B cell (primary cell): Measurements from ENCODE around the gene PRELID1. TPM values are rescaled to one million over a fixed set of nuclear protein-coding genes. Genes with fewer than 3 reads are reported as not detected.
A peak's percentile ranks its signal among the peaks of the same experiment; 100 is the strongest.

Experiments used
- ATAC-seq: fragments of 200-7000 bp; cut with Tn5 transposase; one replicate; pipeline ENCODE4 v1.10.0; 2021; ENCODE audit warnings: low read depth, mild to moderate bottlenecking, moderate number of reproducible peaks, moderate library complexity
- CTCF ChIA-PET: fragments of 350-600 bp; sonication (Branson Sonifier 250); formaldehyde crosslinking; loops from one replicate; lab custom pipeline; 2021; ENCODE audit warnings: antibody characterized with exemption, inconsistent platforms; lab: Charles Lee
- POLR2A ChIA-PET: fragments of 350-600 bp; sonication (Branson Sonifier 250); formaldehyde crosslinking; loops from one replicate; lab custom pipeline; 2021; ENCODE audit warnings: antibody characterized with exemption; lab: Charles Lee
- DNase-seq: peaks from one replicate; pipeline ENCODE4 v3.0.0; 2013
- H2AFZ ChIP-seq: 2 replicates; pipeline ENCODE4 v1.6.1; 2012; ENCODE audit warnings: mild to moderate bottlenecking, low read depth, low read length; ENCODE audit not compliant: insufficient read depth, poor library complexity, severe bottlenecking
- H3K27ac ChIP-seq, 2 donors: 1 replicate in 1 of 2; 2 replicates in 1 of 2; pipeline ENCODE4 v1.5.1; 2012 to 2013; ENCODE audit warnings: low read length in 2 of 2, mild to moderate bottlenecking in 2 of 2, moderate library complexity in 1 of 2
- H3K27me3 ChIP-seq, 4 experiments: fragments of 200-600 bp in 1 of 4; sonication (generic) in 1 of 4; replicated peaks in 1 of 4; 1 replicate in 2 of 4; 2 replicates in 2 of 4; pipeline versions ENCODE4 v1.6.1 to v1.7.0; 2013 to 2016; ENCODE audit warnings: low read length in 3 of 4, mild to moderate bottlenecking in 2 of 4, mixed read lengths in 1 of 4, moderate library complexity in 1 of 4; ENCODE audit not compliant: insufficient read depth in 4 of 4, control insufficient read depth in 3 of 4; ENCODE audit errors: control extremely low read depth in 1 of 4
- H3K36me3 ChIP-seq, 2 experiments: replicated peaks in 1 of 2; 1 replicate in 1 of 2; 2 replicates in 1 of 2; pipeline versions ENCODE4 v1.6.1 to v1.7.1; 2013; ENCODE audit warnings: low read length in 1 of 2; ENCODE audit not compliant: insufficient read depth in 2 of 2, control insufficient read depth in 1 of 2; ENCODE audit errors: control extremely low read depth in 1 of 2, extremely low read depth in 1 of 2
- H3K4me1 ChIP-seq, 2 donors: fragments of 200-600 bp in 1 of 2; sonication (generic) in 1 of 2; 1 replicate in 1 of 2; 2 replicates in 1 of 2; pipeline versions ENCODE4 v1.5.1 to v1.6.1; 2013 to 2017; ENCODE audit warnings: low read length in 2 of 2; ENCODE audit not compliant: control insufficient read depth in 2 of 2, insufficient read depth in 2 of 2
- H3K4me2 ChIP-seq: replicated peaks from 2 replicates; pipeline ENCODE3; 2012; ENCODE audit warnings: mild to moderate bottlenecking, low read depth, low read length; ENCODE audit not compliant: poor library complexity, severe bottlenecking
- H3K4me3 ChIP-seq, 5 experiments: fragments of 200-600 bp in 1 of 5; sonication (generic) in 1 of 5; 1 replicate in 3 of 5; 2 replicates in 2 of 5; pipeline versions ENCODE4 v1.5.1 to v1.7.0; 2011 to 2016; ENCODE audit warnings: low read length in 4 of 5, mild to moderate bottlenecking in 4 of 5, low read depth in 2 of 5, control low read depth in 1 of 5, moderate library complexity in 1 of 5; ENCODE audit not compliant: insufficient read depth in 1 of 5; ENCODE audit errors: control extremely low read depth in 1 of 5, extremely low read depth in 1 of 5
- H3K79me2 ChIP-seq: fragments of 200-600 bp; sonication (generic); one replicate; pipeline ENCODE4 v1.6.0; 2016; ENCODE audit warnings: low read length; ENCODE audit not compliant: control insufficient read depth, insufficient read depth
- H3K9ac ChIP-seq: fragments of 200-600 bp; sonication (generic); 2 replicates; pipeline ENCODE4 v1.6.1; 2017; ENCODE audit warnings: mild to moderate bottlenecking, low read length, moderate library complexity
- H3K9me3 ChIP-seq, 3 donors: one replicate each; pipeline versions ENCODE4 v1.6.1 to v1.7.1; 2013; ENCODE audit warnings: low read length in 2 of 3; ENCODE audit not compliant: control insufficient read depth in 2 of 3, insufficient read depth in 1 of 3; ENCODE audit errors: control extremely low read depth in 1 of 3
- H4K20me1 ChIP-seq: 2 replicates; pipeline ENCODE4 v1.6.0; 2012; ENCODE audit warnings: mild to moderate bottlenecking, low read length; ENCODE audit not compliant: insufficient read depth, control insufficient read depth, poor library complexity, severe bottlenecking
- H3K27ac Mint-ChIP-seq: one replicate; pipeline ENCODE4 v1.8.0; 2021; ENCODE audit warnings: mixed read lengths
- H3K27me3 Mint-ChIP-seq: one replicate; pipeline ENCODE4 v1.8.0; 2021; ENCODE audit warnings: mixed read lengths
- H3K4me1 Mint-ChIP-seq: one replicate; pipeline ENCODE4 v1.8.0; 2021; ENCODE audit warnings: mixed read lengths
- H3K4me3 Mint-ChIP-seq: one replicate; pipeline ENCODE4 v1.8.0; 2021; ENCODE audit warnings: mixed read lengths
- H3K9me3 Mint-ChIP-seq: one replicate; pipeline ENCODE4 v1.8.0; 2022; ENCODE audit warnings: mixed read lengths; ENCODE audit not compliant: insufficient read depth
- CTCF ChIP-seq: fragments of 200-600 bp; IDR thresholded peaks from one replicate; pipeline ENCODE4 v1.8.0; 2022; ENCODE audit warnings: antibody characterized with exemption, mild to moderate bottlenecking
- EZH2 ChIP-seq: IDR thresholded peaks from 2 replicates; pipeline ENCODE4 v1.6.1; 2012; ENCODE audit warnings: borderline replicate concordance, low read depth, mild to moderate bottlenecking, moderate library complexity, low read length; ENCODE audit not compliant: insufficient read depth, poor library complexity, severe bottlenecking
- WGBS: methylation state at CpG from one replicate; pipeline ENCODE4 v1.1.5; 2013; ENCODE audit warnings: missing lambda C conversion rate; ENCODE audit not compliant: insufficient coverage; 5-methylcytosine and 5-hydroxymethylcytosine counted together
- intact Hi-C: fragments of 100-400 bp; cut with micrococcal nuclease; formaldehyde crosslinking; loops from one replicate; pipeline ENCODE4 v1.10.0; 2022
- polyA plus RNA-seq: library from polyadenylated mRNA; depleted of rRNA; stranded (reverse); fragments of >200 nt; gene quantifications from 2 replicates; pipeline ENCODE4 v1.2.3, GENCODE V29; 2012
- total RNA-seq, 2 donors: library from RNA; stranded (reverse); fragments of 120-200 nt in 1 of 2; gene quantifications; 1 replicate in 1 of 2; 2 replicates in 1 of 2; pipeline versions ENCODE4 v1.2.3 to v1.2.4, GENCODE V29; 2013 to 2022

Gene PRELID1
- total and polyA plus RNA-seq, 2 donors (not counting 1 experiment from before 2014, with no cell fraction given), result 71.7 to 86.8 TPM

GRCh38 chr5:177350776-177351391 lies 47.3 kb downstream of the PRELID1 start:
- Histone ChIP-seq H4K20me1 (peaks cover 22% of the 10 kb centered on the region), H3K4me3 (peak overlapping the region; percentile 85 to 97 (median 90)), H3K79me2 (peaks cover 57% of the 10 kb centered on the region), H3K27me3 (no peaks in the 10 kb centered on the region), H2AFZ (peak overlapping the region; percentile 92), H3K4me1 (peaks cover 26 to 31% of the 10 kb centered on the region in 2 donors), H3K9me3 (no peaks in the 10 kb centered on the region), H3K27ac (peak overlapping the region; percentile 87 to 93), H3K36me3 (peaks cover 5 to 25% of the 10 kb centered on the region in 2 experiments), H3K4me2 (peak overlapping the region; percentile 86), H3K9ac (peak overlapping the region; percentile 93)
- intact Hi-C loops, result loop anchor here (1.0 to 2.0 kb wide), 4 partner anchors 51 to 250 kb away; partner anchors contain the start of genes B4GALT7, GRK6 and NSD1
- WGBS, result 1% methylated on average over 14 of the region's 19 CpGs
- ChIA-PET CTCF (interaction anchor here (0.9 to 3.0 kb wide), 11 partner anchors 10 to 106 kb away, joined by 3 to 16 read pairs (median 5); no protein-coding TSS in a partner anchor), POLR2A (interaction anchor here (0.9 to 1.7 kb wide), 10 partner anchors 10 to 704 kb away, joined by 3 to 14 read pairs (median 4); partner anchors contain the start of genes B4GALT7, PRELID1, RAB24 and TSPAN17)
- ATAC-seq (no peak), DNase-seq (no peak)
- Mint-ChIP-seq H3K27me3 (no peaks in the 10 kb centered on the region), H3K9me3 (no peaks in the 10 kb centered on the region), H3K4me3 (peak overlapping the region; percentile 96), H3K4me1 (peaks cover 59% of the 10 kb centered on the region), H3K27ac (peak overlapping the region; percentile 100)
- TF ChIP-seq EZH2, result no peak

GRCh38 chr5:177351392-177352329 lies 48.1 kb downstream of the PRELID1 start, which contains the start of gene LMAN2:
Gene LMAN2, minus strand, starts transcription at chr5:177351668. Its CDS starts 21 bp downstream, at chr5:177351647.
- ChIA-PET CTCF (interaction anchor here (0.6 to 3.0 kb wide), 15 partner anchors 10 to 159 kb away, joined by 3 to 16 read pairs (median 4); no protein-coding TSS in a partner anchor), POLR2A (interaction anchor here (0.6 to 1.7 kb wide), 16 partner anchors 10 to 704 kb away, joined by 3 to 14 read pairs (median 3); partner anchors contain the start of genes B4GALT7, GRK6, PRELID1 and RAB24)
- peaks cover 5 to 25% of the 10 kb centered on the region in 2 experiments for H3K36me3 ChIP-seq
- H3K4me2 ChIP-seq, result peak within 1 kb of the TSS; percentile 86
- DNase-seq (peak; percentile 97), ATAC-seq (peak; percentile 99)
- 11% methylated on average over 51 of the region's 55 CpGs for WGBS
- peak within 1 kb of the TSS; percentile 87 to 93 for H3K27ac ChIP-seq
- Mint-ChIP-seq H3K27ac (peak within 1 kb of the TSS; percentile 100), H3K9me3 (no peaks in the 10 kb centered on the region), H3K4me1 (peaks cover 61% of the 10 kb centered on the region), H3K27me3 (no peaks in the 10 kb centered on the region), H3K4me3 (peak within 1 kb of the TSS; percentile 96)
- TF ChIP-seq EZH2 (no peak), CTCF (no peak)
- H2AFZ ChIP-seq, result peak within 1 kb of the TSS; percentile 92
- peak within 1 kb of the TSS; percentile 93 for H3K9ac ChIP-seq
- H4K20me1 ChIP-seq, result peaks cover 22% of the 10 kb centered on the region
- peaks cover 32 to 38% of the 10 kb centered on the region in 2 donors for H3K4me1 ChIP-seq
- intact Hi-C loops, result loop anchor here (1.0 to 2.0 kb wide), 5 partner anchors 51 to 249 kb away; partner anchors contain the start of genes B4GALT7, GRK6, NSD1 and TMED9
- no peaks in the 10 kb centered on the region for H3K27me3 ChIP-seq
- H3K4me3 ChIP-seq, result peak within 1 kb of the TSS; percentile 85 to 97 (median 90)
- H3K79me2 ChIP-seq, result peaks cover 49% of the 10 kb centered on the region
- H3K9me3 ChIP-seq, result no peaks in the 10 kb centered on the region
